Germinal center (tissue), 1 donor: Measurements from ENCODE around the gene MSTN.

Experiments
- DNase-seq: peaks from one replicate; pipeline ENCODE4 v3.0.0; 2012; ENCODE audit warnings: mixed read lengths, low spot score

MSTN gene

GRCh38 chr2:190062601-190063000 is at the start of gene MSTN:
TSS of gene MSTN (minus strand) at chr2:190062729. CDS start at chr2:190062596, 133 bp downstream.
- no peak for DNase-seq

DNA sequence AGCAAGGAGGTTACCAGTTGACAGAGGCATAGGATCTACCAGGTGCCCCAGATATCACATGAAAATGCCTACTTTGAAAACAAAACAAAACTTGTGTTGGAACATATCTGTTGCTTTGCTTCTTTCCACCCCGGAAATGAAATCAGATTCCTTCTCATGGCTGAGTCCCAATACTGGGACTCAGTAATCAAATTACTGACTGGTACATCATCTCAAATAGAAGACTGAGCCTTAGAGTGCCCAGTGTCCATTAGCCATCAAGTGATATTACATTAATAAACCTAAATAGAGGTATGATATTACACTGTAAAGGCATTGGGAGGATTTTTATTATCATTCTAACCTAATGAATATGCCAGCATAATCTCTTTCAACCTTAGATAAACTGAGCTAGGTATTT is 48.6 kb upstream of the MSTN start:
- DNase-seq = no peak

DNA sequence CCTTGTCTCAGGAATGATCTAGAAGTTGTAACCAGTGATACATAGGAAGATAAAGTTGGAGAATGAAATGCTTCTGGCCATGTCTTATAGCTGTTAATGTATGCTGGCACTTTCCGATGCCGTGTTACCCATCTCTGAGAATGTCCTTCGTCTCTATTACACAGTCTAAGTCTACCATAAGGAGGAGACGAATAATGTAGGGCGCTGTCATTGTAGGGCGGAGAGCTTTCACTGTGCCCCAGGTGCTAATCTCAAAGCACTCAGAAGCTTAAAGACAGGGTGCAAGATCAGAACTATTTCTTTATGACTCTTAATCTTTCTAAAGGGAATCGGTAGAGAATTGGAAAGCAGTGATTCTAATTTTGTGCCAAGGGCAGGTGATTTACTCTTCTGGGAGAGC is 48.2 kb upstream of the MSTN start:
- DNase-seq = no peak

- no peak for DNase-seq
Measured at GRCh38 chr2:190110131-190110530, 47.6 kb upstream of the MSTN start.

GRCh38 chr2:190107409-190107808 is 44.9 kb upstream of the MSTN start:
- DNase-seq = no peak

GRCh38 chr2:190106783-190107182 is 44.3 kb upstream of the MSTN start:
- no peak for DNase-seq

GRCh38 chr2:190105554-190105953 is 43.0 kb upstream of the MSTN start:
- DNase-seq = no peak

GRCh38 chr2:190103144-190103543 is 40.6 kb upstream of the MSTN start:
- DNase-seq = no peak

GRCh38 chr2:190099890-190100697 is 37.6 kb upstream of the MSTN start:
- DNase-seq = no peak

DNA sequence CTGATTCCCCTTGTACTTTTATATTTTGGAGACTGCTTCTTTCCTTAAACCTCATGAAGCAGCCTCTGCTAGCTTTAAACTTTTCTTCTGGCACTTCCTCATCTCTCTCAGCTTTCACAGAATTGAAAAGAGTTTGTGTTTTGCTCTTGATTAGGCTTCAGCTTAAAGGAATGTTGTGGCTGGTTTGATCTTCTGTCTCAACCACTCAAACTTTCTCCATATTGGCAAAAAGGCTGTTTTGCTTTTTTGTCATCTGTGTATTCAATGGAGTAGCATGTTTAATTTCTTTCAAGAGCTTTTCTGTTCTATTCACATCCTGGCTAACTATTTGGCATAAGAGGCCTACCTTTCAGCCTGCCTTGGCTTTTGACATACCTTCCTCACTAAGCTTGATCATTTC is 36.3 kb upstream of the MSTN start:
- DNase-seq = no peak

GRCh38 chr2:190097115-190097514 is 34.6 kb upstream of the MSTN start:
- no peak for DNase-seq

DNA sequence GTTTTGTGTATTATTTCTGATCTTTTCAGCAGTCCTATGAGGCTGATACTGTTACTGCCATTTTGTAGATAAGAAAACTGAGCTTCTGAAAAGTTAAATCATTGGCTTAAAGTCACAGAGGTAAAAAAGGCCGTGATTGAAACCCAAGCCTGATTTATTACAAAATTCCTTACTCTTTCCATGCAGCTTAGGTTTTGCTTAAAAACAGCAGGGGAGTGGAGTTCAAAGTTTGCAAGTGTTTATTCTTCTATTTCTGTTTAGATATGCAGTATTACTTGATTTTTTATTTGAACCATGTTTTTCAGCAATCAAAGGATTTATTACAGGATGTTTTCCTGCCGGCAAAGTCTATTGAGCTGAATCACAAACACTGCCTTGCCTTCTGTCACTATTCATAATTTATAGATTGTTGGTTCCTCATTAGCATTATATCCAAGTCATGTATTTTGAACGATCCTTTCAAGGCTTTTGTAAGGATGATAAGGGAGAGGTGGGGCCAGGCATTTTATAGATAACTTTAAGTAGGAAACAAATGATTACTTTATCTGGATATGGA is 31.9 kb upstream of the MSTN start:
- no peak for DNase-seq

DNA sequence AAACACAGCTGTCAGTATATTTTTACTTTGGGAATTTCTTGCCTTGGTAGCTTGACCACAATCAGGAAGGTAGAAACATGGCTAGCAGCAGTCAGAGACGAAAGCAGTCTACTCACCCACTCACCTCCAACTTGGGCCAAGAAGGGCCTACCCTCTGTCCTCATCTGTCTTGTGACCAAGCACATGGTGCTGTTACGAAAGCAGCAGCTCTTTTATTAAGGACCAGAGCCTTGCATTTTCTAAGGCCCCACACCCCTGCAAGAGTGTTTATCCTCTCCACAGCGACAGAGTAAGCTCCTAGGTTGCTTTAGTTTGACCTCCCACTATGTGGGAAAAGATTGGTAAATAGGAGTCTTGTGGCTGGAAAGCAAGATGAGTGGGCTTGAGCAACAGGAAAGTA is 31.3 kb upstream of the MSTN start:
- no peak for DNase-seq

GRCh38 chr2:190090148-190090547 is 27.6 kb upstream of the MSTN start:
- DNase-seq = no peak

- DNase-seq = peak; percentile 29
Measured at GRCh38 chr2:190088917-190089316, 26.4 kb upstream of the MSTN start.

DNA sequence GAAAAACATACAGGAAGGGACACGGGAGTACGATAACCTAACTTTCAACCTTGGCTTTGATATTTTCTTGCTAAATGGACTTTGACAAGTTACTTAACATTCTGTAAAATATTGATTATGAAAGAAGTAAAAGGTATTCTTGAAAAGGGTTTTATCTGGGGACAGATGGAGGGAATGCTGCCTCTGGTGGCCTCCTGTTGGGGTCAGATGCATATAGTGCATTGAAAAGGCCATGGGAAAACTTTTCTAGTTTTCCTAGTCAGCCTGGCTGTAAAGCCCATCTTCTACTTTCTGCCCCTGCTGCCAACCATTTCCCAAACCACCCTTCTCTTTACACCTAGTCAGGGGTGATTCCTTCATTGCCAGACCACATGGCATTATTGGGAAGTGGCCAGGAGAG is 22.2 kb upstream of the MSTN start:
- DNase-seq = no peak

DNA sequence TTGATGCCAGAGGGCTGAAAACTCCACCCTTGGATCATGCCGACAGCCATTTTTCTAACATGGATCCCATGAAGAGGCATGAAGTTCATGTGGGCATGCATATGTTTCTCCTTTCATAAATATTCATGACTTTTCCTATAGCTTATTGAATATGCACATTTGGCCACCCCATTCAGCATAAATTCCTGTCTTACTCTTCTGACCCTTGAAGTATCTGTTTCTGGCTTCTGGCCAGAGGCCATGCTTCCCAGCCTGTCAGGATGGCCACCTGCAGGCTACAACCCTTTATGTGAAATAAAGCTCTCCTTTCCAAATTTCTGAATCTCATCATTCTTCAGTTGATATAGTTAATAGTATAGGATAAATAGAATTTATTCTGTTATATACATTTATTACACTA is 19.6 kb upstream of the MSTN start:
- DNase-seq = no peak

DNA sequence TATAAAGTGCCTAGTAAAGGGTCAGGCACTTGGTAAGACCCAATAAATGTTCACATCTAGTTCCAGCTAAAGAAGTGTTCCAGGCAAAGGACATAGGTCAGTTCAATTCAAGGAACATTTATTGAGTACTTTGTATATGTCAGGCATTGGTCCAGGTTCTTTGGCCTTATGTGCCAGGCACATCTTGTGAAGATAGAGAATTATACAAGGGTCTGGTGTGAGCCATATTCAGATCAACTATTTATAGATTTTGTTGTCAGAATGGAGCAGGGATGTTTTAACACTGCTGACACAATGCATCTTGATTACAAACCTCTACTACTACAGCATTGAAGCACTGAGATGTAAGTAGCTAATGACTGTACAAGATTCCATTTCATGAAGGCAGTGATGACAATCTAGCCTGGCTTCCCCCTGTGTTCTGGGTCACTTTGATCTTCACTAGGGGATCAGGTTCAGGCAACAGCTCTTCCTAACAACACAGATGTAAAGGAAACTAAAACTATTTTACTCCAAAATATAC is 18.1 kb upstream of the MSTN start:
- DNase-seq = no peak

- DNase-seq = no peak
Measured at GRCh38 chr2:190079160-190079559, 16.6 kb upstream of the MSTN start.

DNA sequence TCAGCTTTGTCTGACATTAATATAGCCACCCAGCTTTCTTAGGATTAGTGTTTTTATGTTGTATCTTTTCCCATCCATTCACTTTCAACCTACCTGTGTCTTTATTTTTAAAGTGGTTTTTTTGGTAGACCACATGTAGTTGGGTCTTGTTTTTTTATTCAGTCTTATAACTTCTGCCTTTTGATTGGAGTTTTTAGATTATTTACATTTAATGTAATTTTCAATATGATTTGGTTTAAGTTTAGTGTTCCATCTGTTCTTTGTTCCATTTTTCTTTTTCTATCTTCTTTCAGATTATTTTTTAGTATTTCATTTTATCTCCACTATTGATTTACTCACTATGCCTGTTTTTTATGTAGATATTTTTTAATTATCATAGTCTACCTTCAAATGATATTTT is 13.1 kb upstream of the MSTN start:
- no peak for DNase-seq

- DNase-seq = peak; percentile 32
Measured at GRCh38 chr2:190069936-190070696, 7.6 kb upstream of the MSTN start.

GRCh38 chr2:190068764-190069163 is 6.2 kb upstream of the MSTN start:
- no peak for DNase-seq

- DNase-seq = no peak
Measured at GRCh38 chr2:190065839-190066238, 3.3 kb upstream of the MSTN start.
